Measurements from ENCODE around the gene MILR1.
A peak's percentile ranks its signal among the peaks of the same experiment; 100 is the strongest.

The MILR1 gene

DNA sequence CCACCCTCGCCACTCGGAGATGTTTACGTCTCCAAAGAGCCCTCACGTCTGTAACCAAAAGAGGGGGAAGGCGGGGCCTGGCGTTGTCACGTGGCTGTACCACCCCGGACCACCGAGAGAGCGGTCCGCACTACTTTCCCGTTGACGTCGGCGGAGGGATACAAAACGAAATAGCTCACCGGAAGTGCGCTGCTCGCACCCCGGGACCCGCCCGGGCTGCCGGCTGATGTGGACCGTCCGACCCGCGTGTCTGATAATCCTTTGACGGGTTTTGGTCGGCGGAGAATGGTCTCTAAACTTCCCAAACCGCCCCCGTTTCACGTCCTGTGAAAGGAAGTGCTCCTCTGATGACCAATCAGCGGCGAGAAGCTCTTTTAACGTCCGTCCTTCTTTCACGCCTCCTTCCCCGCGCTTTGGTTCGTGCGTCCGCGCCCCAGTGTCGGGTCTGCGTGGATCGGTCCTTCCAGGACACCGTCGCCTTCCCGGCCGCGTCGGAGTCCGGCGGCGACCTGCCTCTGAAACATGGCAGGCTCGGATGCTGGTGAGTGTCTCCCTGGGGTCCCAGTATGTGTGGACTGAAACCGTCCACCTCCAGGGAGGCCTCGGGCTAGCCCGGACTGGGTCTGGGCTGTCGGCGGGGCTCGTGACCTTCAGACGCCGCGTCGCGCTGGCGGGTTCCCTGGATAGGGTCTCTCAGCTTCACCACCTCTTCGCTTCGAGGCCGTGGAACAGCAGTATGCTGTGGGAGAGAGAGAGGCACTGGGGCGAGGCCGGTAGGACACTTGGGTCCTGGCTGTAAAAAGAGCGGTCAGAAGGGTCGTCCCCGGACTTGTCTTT is 57.9 kb downstream of the MILR1 start, which contains the start of gene CEP95 (continued):
- TF ChIP-seq BCL6B (tag by site-specific recombination; IDR thresholded peaks at IDR 0.05) (no peak), ZNF670 (tag by site-specific recombination; IDR thresholded peaks at IDR 0.05; ENCODE audit: low read depth) (no peak), SP3 (tag by site-specific recombination; IDR thresholded peaks at IDR 0.05) (peak; percentile 92), ZNF654 (tag by site-specific recombination; IDR thresholded peaks at IDR 0.05; ENCODE audit: low read depth) (no peak), PBX3 (CRISPR knock-in tag; IDR thresholded peaks at IDR 0.05) (no peak), HOXA7 (CRISPR knock-in tag; IDR thresholded peaks at IDR 0.05; ENCODE audit: borderline replicate concordance) (no peak), MEIS1 (CRISPR knock-in tag; IDR thresholded peaks at IDR 0.05; ENCODE audit: borderline replicate concordance) (no peak), ZNF529 (tag by site-specific recombination; IDR thresholded peaks at IDR 0.05; ENCODE audit: insufficient replicate concordance) (no peak), ZNF169 (tag by site-specific recombination; IDR thresholded peaks at IDR 0.05) (no peak), ZNF433 (tag by site-specific recombination; IDR thresholded peaks at IDR 0.05; ENCODE audit: low read depth) (no peak), PRDM1 (tag by site-specific recombination; IDR thresholded peaks at IDR 0.05) (no peak; the same call in 1 of the 2 replicates), RBAK (tag by site-specific recombination; IDR thresholded peaks at IDR 0.05) (no peak), YY1 (tag by site-specific recombination; IDR thresholded peaks at IDR 0.05) (peak; percentile 41; the same call in 1 of the 2 replicates), ZNF645 (tag by site-specific recombination; IDR thresholded peaks at IDR 0.05) (no peak), EGR2 (tag by site-specific recombination; IDR thresholded peaks at IDR 0.05; ENCODE audit: low read depth) (no peak; the same call in 1 of the 2 replicates), ZNF791 (tag by site-specific recombination; IDR thresholded peaks at IDR 0.05) (no peak), ZNF555 (tag by site-specific recombination; conservative IDR thresholded peaks at IDR 0.05) (no peak), ZNF280D (tag by site-specific recombination; IDR thresholded peaks at IDR 0.05) (no peak), GLI4 (tag by site-specific recombination; IDR thresholded peaks at IDR 0.05) (no peak), ZNF302 (tag by site-specific recombination; IDR thresholded peaks at IDR 0.05; ENCODE audit: low read depth) (no peak), ZBTB7A (tag by site-specific recombination; IDR thresholded peaks at IDR 0.05; ENCODE audit: low read depth) (peak; percentile 96)
- TF ChIP-seq, protein P1, sequence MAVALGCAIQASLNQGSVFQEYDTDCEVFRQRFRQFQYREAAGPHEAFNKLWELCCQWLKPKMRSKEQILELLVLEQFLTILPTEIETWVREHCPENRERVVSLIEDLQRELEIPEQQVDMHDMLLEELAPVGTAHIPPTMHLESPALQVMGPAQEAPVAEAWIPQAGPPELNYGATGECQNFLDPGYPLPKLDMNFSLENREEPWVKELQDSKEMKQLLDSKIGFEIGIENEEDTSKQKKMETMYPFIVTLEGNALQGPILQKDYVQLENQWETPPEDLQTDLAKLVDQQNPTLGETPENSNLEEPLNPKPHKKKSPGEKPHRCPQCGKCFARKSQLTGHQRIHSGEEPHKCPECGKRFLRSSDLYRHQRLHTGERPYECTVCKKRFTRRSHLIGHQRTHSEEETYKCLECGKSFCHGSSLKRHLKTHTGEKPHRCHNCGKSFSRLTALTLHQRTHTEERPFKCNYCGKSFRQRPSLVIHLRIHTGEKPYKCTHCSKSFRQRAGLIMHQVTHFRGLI (tag by site-specific recombination; IDR thresholded peaks at IDR 0.05) = no peak
- TF ChIP-seq, protein P2, sequence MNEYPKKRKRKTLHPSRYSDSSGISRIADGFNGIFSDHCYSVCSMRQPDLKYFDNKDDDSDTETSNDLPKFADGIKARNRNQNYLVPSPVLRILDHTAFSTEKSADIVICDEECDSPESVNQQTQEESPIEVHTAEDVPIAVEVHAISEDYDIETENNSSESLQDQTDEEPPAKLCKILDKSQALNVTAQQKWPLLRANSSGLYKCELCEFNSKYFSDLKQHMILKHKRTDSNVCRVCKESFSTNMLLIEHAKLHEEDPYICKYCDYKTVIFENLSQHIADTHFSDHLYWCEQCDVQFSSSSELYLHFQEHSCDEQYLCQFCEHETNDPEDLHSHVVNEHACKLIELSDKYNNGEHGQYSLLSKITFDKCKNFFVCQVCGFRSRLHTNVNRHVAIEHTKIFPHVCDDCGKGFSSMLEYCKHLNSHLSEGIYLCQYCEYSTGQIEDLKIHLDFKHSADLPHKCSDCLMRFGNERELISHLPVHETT (tag by site-specific recombination; IDR thresholded peaks at IDR 0.05) = peak; percentile 70; the same call in 1 of the 2 replicates
- TF ChIP-seq, protein P3, sequence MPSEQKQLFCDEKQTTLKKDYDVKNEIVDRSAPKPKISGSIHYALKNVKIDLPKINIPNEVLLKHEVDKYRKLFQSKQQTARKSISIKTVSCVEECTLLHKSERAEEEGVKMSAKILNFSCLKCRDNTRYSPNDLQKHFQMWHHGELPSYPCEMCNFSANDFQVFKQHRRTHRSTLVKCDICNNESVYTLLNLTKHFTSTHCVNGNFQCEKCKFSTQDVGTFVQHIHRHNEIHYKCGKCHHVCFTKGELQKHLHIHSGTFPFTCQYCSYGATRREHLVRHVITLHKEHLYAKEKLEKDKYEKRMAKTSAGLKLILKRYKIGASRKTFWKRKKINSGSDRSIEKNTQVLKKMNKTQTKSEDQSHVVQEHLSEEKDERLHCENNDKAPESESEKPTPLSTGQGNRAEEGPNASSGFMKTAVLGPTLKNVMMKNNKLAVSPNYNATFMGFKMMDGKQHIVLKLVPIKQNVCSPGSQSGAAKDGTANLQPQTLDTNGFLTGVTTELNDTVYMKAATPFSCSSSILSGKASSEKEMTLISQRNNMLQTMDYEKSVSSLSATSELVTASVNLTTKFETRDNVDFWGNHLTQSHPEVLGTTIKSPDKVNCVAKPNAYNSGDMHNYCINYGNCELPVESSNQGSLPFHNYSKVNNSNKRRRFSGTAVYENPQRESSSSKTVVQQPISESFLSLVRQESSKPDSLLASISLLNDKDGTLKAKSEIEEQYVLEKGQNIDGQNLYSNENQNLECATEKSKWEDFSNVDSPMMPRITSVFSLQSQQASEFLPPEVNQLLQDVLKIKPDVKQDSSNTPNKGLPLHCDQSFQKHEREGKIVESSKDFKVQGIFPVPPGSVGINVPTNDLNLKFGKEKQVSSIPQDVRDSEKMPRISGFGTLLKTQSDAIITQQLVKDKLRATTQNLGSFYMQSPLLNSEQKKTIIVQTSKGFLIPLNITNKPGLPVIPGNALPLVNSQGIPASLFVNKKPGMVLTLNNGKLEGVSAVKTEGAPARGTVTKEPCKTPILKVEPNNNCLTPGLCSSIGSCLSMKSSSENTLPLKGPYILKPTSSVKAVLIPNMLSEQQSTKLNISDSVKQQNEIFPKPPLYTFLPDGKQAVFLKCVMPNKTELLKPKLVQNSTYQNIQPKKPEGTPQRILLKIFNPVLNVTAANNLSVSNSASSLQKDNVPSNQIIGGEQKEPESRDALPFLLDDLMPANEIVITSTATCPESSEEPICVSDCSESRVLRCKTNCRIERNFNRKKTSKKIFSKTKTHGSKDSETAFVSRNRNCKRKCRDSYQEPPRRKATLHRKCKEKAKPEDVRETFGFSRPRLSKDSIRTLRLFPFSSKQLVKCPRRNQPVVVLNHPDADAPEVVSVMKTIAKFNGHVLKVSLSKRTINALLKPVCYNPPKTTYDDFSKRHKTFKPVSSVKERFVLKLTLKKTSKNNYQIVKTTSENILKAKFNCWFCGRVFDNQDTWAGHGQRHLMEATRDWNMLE (tag by site-specific recombination; conservative IDR thresholded peaks at IDR 0.05; ENCODE audit: low read depth) = peak; percentile 51
